GM12865 (cell line): ENCODE measurements around the gene TRIM27.

Experiments used
- DNase-seq: peaks from one replicate; pipeline ENCODE4 v3.0.0; 2010; ENCODE audit warnings: low read depth
- H3K4me3 ChIP-seq: 2 replicates; pipeline ENCODE4 v1.5.1; 2011; ENCODE audit warnings: mild to moderate bottlenecking, low read depth, low read length, control low read depth
- TF ChIP-seq, protein P1 (sequence below): IDR thresholded peaks from 2 replicates; pipeline ENCODE4 v1.5.1; 2011; ENCODE audit warnings: low read length, control low read depth, low read depth, inconsistent platforms; ENCODE audit not compliant: insufficient read depth; ENCODE audit errors: missing control alignments

Gene TRIM27

DNA sequence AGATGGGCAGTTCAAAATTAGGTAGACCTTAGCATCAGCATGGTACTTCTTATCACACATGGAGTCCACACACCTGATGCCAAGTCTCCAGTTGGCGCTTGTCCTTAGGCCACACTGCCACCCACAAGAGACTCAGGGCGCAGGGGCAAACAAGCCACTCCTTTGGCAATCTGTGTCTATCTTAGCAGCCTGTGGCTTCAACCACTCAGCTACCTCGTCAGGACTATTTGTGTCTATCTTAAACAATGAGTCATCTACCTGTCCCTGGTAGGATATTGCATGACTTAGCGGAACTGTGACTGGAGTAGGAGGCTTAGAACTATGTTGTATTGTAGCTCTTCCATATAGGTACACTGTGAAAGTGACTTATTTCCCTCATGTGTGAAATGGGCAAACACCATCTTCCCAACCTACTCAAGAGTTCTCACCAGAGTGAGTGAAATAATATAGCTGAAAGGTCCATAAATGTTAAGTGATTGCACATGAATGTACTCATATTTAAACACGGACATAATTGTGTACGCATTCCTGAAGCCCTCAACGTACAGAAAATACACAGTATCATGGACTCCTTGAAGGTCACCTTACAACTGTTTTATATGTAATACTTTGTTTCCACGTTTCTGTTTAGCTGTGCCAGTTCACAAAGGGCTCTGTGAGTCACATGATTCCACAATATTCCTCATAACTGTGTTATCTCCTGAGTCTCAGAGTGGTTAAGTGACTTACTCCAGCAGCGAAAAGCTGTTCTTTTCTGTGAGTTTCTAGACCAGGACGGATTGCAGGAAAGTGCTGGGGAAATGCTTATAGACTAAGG is 1.6 kb downstream of the TRIM27 start:
- TF ChIP-seq, protein P1, sequence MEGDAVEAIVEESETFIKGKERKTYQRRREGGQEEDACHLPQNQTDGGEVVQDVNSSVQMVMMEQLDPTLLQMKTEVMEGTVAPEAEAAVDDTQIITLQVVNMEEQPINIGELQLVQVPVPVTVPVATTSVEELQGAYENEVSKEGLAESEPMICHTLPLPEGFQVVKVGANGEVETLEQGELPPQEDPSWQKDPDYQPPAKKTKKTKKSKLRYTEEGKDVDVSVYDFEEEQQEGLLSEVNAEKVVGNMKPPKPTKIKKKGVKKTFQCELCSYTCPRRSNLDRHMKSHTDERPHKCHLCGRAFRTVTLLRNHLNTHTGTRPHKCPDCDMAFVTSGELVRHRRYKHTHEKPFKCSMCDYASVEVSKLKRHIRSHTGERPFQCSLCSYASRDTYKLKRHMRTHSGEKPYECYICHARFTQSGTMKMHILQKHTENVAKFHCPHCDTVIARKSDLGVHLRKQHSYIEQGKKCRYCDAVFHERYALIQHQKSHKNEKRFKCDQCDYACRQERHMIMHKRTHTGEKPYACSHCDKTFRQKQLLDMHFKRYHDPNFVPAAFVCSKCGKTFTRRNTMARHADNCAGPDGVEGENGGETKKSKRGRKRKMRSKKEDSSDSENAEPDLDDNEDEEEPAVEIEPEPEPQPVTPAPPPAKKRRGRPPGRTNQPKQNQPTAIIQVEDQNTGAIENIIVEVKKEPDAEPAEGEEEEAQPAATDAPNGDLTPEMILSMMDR: no peak
- peak overlapping the region; percentile 98 for H3K4me3 ChIP-seq
- no peak for DNase-seq

DNA sequence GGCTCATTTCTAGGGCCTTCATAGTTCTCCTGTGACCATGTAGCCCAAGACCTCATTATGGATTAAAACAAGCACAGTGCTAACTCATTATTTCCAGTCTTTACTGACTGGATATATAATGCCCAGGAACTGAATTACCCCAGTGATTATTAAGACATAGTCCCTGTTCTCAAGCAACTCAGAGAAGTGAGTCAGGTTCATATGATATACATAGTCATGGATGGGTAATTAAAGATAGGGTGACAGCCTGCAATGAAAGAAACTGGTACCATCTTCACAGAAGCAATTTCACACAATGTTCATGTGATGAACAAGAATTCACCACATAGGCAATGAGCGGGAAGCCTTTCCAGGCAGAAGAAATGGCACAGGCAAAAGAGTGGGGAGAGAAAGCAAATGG is 3.5 kb downstream of the TRIM27 start:
- no peak overlapping the region for H3K4me3 ChIP-seq
- TF ChIP-seq, protein P1: no peak
- no peak for DNase-seq

DNA sequence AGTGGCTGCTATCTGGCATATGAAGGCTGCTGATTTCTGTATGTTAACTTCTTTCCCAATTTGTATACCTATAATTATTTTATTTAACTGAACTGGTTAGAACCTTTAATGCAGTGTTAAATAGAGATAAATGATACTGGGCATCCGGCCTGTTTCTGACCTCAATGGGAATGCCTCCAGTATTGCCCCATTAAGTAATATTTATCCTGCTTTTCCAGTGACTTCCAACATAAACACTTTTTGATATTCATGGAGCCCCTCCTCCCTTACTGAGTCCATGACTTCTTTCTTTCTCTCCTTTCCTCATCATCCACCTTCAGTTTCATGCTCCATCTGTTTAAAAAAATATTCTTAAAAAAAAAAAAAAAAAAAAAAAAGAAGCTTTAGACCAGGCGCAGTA is 8.8 kb downstream of the TRIM27 start:
- no peak overlapping the region for H3K4me3 ChIP-seq
- TF ChIP-seq, protein P1: no peak
- no peak for DNase-seq

DNA sequence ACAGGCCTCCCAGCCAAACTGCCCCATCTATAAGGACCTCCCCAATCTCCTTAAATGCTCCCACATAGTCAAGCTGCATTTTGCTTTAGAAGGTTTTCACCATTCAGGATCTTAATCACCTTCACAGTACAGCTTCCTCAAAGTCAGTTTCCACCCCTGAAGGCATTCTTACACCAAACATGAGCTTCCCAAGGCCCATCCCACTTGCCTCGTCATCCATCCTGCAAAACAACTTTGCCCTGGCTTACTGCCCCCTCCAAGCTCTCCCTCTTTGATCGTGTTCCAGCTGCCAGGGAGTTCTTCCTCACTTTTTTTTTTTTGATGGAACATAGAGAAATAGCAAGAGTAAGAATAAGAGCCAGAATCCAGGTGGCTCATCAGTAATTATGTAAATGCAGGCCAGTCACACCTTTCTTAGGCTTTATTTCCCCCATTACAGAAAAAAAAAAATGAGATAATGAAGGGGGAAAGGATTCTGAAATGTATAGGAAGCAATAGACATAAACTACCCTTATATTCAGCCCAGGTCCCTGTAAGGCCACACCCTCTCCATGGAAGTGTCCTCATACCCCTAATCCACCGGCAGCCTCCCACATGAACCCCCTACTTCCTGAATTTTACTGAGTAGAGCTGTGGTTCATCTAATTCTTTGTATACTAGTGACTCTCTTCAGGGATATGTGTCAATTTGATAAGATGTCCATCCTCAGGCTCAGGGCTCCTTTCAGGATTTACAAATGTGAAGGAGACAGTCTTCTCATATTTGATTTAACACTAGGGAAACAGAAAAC is 12.7 kb downstream of the TRIM27 start:
- DNase-seq: no peak
- H3K4me3 ChIP-seq: no peak overlapping the region
- TF ChIP-seq, protein P1: no peak

DNA sequence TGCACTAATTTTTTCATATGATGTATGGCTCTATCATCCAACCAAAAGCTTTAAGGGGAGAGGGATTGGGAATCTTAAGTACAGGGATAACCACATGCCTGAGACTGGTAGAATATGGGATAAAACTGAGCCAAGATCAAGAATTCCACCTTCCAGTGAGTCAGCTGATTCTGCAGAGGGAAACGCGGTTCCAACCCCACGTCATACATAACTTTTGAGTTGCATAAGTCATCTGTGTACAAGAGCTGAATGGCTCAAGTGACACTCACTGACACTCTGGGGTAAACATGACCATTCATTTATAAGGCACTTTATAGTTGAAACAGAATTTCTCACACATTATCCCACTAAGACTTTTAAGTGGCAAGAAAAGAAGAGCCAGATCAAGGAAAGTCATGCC is 16.4 kb downstream of the TRIM27 start:
- no peak overlapping the region for H3K4me3 ChIP-seq
- TF ChIP-seq, protein P1: no peak
- no peak for DNase-seq

DNA sequence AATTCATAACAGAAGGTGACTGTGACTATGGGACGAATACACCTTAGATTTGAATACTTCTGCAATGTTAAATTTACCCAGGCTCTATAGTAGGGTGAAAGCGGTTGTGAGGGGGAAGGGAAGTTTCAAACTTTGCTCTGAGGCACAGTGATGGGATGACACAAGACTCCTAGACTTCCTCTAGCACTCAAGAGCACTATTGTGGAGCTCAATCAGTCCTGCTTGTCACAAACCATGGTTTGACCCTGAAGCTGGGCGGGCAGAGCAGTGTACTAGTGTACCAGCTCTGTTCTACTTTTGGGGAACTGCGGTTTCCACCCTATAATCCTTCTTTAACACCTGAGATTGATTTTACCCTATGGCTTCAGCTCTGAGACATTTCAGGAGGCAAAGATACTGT is 17.1 kb downstream of the TRIM27 start:
- no peak overlapping the region for H3K4me3 ChIP-seq
- TF ChIP-seq, protein P1: no peak
- no peak for DNase-seq
